Right cardiac atrium (tissue), 5 donors: Measurements from ENCODE around the gene CHADL. TPM values are rescaled to one million over a fixed set of nuclear protein-coding genes. Genes with fewer than 3 reads are reported as not detected.
"Not testable (repeated sequence)": the region's sequence is repeated elsewhere in the genome, so short reads cannot be mapped to it uniquely, and the experiment has no call there.

ENCODE experiments used
- ATAC-seq, 2 donors: fragments of 200-7000 bp; cut with Tn5 transposase; one replicate each; pipeline versions ENCODE4 v1.8.0 to v1.9.1; 2020; ENCODE audit warnings: moderate library complexity in 2 of 2, mild to moderate bottlenecking in 1 of 2
- DNase-seq, 3 donors: peaks; one replicate each; pipeline ENCODE4 v3.0.0-alpha.2; 2020
- H3K27ac ChIP-seq: one replicate; pipeline ENCODE4 v1.5.1; 2013; ENCODE audit warnings: mild to moderate bottlenecking, low read length, control low read depth, moderate library complexity
- H3K27me3 ChIP-seq: one replicate; pipeline ENCODE4 v1.6.1; 2013; ENCODE audit not compliant: control insufficient read depth, insufficient read depth
- H3K4me1 ChIP-seq: one replicate; pipeline ENCODE4 v1.6.1; 2013; ENCODE audit warnings: low read length; ENCODE audit not compliant: control insufficient read depth, insufficient read depth
- H3K4me3 ChIP-seq: one replicate; pipeline ENCODE4 v1.5.1; 2013; ENCODE audit warnings: low read length, control low read depth
- H3K9me3 ChIP-seq: one replicate; pipeline ENCODE4 v1.6.1; 2013; ENCODE audit warnings: low read length; ENCODE audit not compliant: control insufficient read depth
- WGBS: extraction: QIAGEN DNeasy Blood & Tissue Kit; methylation state at CpG from one replicate; pipeline ENCODE4 v1.1.7; 2013; 5-methylcytosine and 5-hydroxymethylcytosine counted together
- intact Hi-C, 4 donors: fragments of 100-400 bp; cut with DNase I; formaldehyde crosslinking; loops; one replicate each; pipeline versions ENCODE4 v1.11.0 to v1.14.0; 2022 to 2023
- polyA plus RNA-seq: library from polyadenylated mRNA; stranded (reverse); fragments of 200-250 nt; gene quantifications from one replicate; pipeline ENCODE4 v1.2.3, GENCODE V29; 2013
- total RNA-seq, 4 donors: library from RNA; stranded (reverse); fragmentation: NEBNext Ultra II Directional; extraction: Animal tissue kit (Norgen Biotek cat#: 25700); gene quantifications; one replicate each; pipeline ENCODE4 v1.2.1, GENCODE V29; 2021
- donor health status: healthy with polysubstance abuse.
- donor health status: DM: no; HTN: yes; CAD: no.
- donor health status: DM: no; HTN: no; CAD: no.
- donor health status: DM: no; HTN: yes; CAD: no; lungs with severe emphysema.
- donor health status: DM: yes; HTN: yes; CAD: no.

The CHADL gene
- total and polyA plus RNA-seq, 5 donors: 15.5 to 39.2 (median 24.2) TPM

DNA sequence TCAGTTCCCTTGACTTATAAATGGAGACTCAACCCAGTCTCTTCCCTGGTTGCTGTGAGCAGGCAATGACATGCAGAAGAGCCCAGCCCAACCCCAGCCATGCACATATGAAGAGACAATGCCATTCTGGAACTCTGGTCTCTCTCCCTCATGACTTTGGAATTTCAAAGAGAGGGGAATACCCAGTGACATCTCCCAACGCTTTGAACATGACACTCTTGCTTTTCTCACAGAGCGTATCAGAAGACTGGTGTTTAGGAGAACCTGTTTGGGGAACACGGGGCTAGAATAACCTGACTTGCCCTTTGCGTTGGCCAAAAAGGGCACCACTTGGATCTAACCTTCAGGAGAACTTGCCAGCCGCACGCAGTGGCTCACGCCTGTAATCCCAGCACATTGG is 32.4 kb upstream of the CHADL start:
- Histone ChIP-seq H3K4me3 (no peak overlapping the region), H3K27ac (no peak overlapping the region), H3K9me3 (no peaks in the 10 kb centered on the region), H3K4me1 (no peaks in the 10 kb centered on the region), H3K27me3 (no peaks in the 10 kb centered on the region)
- whole genome bisulfite sequencing: 78% methylated on average over 7 of the region's 7 CpGs
- intact Hi-C loops: no loop called here
- peak; percentile 26 to 38 for ATAC-seq
- DNase-seq: no peak

DNA sequence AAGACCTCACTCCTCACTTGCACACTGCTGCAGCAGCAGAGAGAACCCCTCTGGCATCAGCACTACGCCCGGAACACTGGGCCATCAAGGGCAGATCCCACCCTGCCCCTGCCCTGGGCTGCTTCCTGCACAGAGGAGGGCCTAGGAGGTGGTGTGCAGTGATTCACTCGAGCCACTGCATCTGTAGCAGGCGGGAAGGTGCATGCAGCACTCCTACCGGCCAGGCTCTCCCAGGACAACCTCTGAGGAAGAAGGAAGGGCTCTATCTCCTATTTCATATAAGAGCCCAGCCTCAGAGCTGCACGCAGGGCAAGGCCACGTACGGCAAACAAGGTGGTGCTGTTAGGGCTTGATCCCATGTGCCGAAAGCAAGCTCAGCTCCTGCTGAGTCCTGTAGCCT is 31.1 kb upstream of the CHADL start:
- 93% methylated on average over 9 of the region's 9 CpGs for WGBS
- intact Hi-C loops: no loop called here
- no peaks in the 10 kb centered on the region for H3K27me3 ChIP-seq
- no peaks in the 10 kb centered on the region for H3K4me1 ChIP-seq
- no peaks in the 10 kb centered on the region for H3K9me3 ChIP-seq
- H3K4me3 ChIP-seq: no peak overlapping the region
- no peak overlapping the region for H3K27ac ChIP-seq
- DNase-seq: peak in 1 of 3 donors; percentile 27
- peak; percentile 7 to 23 for ATAC-seq

DNA sequence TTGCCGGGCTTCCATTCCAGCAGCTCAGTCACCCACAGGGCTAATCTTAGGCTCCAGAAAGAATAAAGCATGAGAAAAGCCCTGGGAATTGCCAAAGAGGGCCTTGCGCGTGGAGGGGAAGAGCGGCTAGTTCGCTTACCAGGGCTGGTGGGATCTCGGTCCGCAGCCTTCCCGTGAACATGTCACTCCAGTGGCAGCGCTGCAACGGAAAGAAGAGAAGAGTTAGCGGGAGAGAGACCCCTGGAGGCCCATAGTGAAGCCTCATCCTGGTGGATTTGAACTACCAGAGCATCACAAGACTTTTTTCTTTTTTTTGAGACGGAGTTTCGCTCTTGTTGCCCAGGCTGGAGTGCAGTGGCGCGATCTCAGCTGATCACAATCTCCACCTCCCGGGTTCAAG is 27.2 kb upstream of the CHADL start:
- H3K4me3 ChIP-seq: no peak overlapping the region
- H3K4me1 ChIP-seq: no peaks in the 10 kb centered on the region
- H3K27me3 ChIP-seq: no peaks in the 10 kb centered on the region
- intact Hi-C loops: no loop called here
- DNase-seq: no peak
- ATAC-seq: no peak
- no peaks in the 10 kb centered on the region for H3K9me3 ChIP-seq
- WGBS: 96% methylated on average over 16 of the region's 16 CpGs
- no peak overlapping the region for H3K27ac ChIP-seq

DNA sequence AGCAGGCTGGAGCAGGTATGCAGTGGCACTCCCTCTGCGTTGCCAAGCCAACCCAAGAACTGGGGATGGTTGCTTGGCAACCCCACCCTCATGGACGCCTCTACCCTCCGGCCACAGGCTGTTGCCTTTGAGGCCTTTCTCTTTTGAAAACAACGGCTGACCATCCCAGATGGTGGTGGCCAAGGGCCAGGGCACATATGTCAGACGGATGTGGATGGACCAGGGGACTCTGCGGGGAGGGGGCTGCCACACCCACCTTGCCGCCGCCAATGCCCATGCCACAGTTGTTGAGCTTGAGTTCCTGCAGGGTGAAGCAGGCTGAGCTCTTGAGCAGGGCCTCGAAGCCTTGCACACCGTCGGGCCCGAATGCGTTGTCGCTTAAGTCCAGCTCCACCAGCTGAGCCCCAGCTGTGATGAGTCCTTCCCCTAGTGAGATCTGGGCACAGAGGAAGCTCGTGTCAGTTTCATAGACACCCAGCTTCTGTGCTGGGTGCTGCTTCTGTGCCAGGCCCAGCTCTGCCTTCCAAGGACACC is 23.7 kb upstream of the CHADL start:
- Histone ChIP-seq H3K27me3 (no peaks in the 10 kb centered on the region), H3K9me3 (no peaks in the 10 kb centered on the region), H3K4me3 (no peak overlapping the region), H3K4me1 (peaks cover 6% of the 10 kb centered on the region), H3K27ac (no peak overlapping the region)
- DNase-seq (no peak), ATAC-seq (no peak)
- intact Hi-C loops: no loop called here
- 91% methylated on average over 15 of the region's 15 CpGs for WGBS

DNA sequence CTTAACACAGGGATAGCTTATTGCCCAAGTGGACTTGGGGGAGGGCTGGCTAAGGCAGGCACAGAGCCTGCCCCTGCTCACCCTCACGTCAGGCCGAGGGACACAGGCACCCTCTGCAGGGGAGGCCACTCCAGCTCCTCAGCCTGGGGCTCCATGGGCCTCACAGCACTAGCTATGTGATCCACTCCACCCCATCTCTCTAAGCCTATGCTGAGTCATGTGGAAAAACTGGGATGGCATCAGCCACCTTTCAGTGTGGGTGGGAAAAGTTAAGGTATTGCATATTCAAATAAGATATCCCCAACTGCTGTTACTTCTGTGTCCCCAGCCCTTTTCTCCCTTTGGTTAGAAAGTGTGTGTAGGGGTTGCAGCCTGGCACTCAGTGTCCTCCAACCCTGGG is 23.0 kb upstream of the CHADL start:
- no peak for DNase-seq
- peaks cover 6% of the 10 kb centered on the region for H3K4me1 ChIP-seq
- H3K9me3 ChIP-seq: no peaks in the 10 kb centered on the region
- 86% methylated on average over 2 of the region's 2 CpGs for WGBS
- H3K27ac ChIP-seq: no peak overlapping the region
- intact Hi-C loops: no loop called here
- H3K4me3 ChIP-seq: no peak overlapping the region
- no peaks in the 10 kb centered on the region for H3K27me3 ChIP-seq
- ATAC-seq: no peak

DNA sequence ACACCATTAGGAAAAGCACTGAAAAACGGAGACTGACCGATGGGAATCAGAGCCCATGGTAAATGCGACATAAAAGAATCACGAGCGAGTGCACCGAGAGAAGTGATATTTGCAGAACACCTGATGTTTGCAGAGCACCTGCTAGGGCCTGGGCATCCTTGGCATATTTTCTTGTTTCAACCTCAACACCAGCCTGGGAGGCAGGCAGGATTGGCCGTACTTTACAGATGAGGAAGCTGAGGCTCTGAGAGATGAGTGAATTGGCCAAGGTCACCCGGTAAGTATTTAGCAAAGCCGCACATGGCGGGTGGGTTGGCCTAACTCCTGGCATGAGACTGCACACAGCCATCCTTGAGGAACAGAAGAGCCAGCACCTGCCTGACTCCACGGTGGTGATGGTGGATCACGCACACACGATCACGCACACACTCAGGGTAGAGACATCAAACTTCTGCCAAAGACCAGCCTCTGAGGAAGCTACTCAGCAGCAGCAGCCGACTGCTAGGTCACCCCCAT is 21.6 kb upstream of the CHADL start:
- Histone ChIP-seq H3K4me1 (peaks cover 6% of the 10 kb centered on the region), H3K9me3 (no peaks in the 10 kb centered on the region), H3K4me3 (no peak overlapping the region), H3K27ac (peak overlapping the region; percentile 95), H3K27me3 (no peaks in the 10 kb centered on the region)
- no peak for DNase-seq
- no peak for ATAC-seq
- 88% methylated on average over 15 of the region's 15 CpGs for WGBS
- intact Hi-C loops: no loop called here

DNA sequence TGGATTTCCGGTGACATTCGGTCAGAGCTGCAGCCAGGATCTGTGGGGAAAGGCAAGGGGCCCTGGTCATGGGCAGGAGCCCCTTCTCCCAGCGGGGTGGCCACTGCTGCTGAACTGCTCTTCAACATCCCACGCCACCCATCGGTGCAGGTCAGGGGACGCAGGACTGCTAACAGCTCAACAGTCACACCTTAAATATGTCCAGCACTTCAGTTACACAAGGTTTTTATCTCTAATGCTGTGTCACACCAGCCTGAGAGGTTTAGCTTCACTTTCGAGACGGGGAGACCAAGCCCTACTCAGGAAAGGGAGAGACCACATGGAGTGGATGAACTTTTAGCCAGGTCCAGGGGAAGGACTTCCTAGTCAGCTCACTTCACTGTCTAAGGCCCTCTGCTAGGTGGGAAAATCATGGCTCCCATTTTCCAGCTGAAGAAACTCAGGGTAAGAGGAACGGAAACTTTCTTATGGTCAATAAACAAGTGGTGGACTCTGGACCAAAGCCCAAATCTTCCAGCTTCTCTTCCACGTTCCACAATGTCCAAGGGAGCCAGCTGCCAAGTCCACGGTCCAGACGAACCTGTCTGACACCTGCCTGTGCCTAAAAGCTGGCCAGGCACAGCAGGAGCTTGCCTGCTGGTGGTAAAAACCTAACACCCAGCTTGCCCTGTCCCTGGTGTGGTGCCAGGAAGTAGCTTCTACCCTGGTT is 21.0 kb upstream of the CHADL start:
- Histone ChIP-seq H3K27ac (peak overlapping the region; percentile 95), H3K4me1 (peaks cover 6% of the 10 kb centered on the region), H3K4me3 (no peak overlapping the region), H3K9me3 (no peaks in the 10 kb centered on the region), H3K27me3 (no peaks in the 10 kb centered on the region)
- 61% methylated on average over 12 of the region's 12 CpGs for WGBS
- intact Hi-C loops: no loop called here
- ATAC-seq (peak; percentile 67 to 69), DNase-seq (peak in 1 of 3 donors; percentile 73)

DNA sequence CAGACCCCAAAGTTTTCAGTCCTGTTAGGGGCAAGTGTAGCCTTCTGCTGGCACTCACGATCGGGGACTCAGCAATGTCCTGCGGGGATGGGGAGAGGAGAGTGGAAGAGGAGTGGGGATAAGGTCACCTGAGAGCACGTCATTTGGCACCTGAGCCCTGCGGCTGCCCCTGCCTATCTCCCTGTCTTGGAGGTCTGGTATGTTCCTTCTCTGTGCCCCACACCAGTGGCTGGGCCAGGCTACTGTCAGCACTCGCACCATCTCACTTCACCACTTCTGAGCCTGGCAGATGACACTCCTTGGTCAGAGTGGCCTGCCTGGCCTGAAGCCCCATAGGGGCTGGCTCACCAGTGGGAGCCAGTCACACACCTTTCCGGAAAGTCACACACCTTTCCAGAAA is 20.1 kb upstream of the CHADL start:
- intact Hi-C loops: no loop called here
- Histone ChIP-seq H3K27ac (peak overlapping the region; percentile 95), H3K4me1 (peaks cover 6% of the 10 kb centered on the region), H3K4me3 (no peak overlapping the region), H3K27me3 (no peaks in the 10 kb centered on the region), H3K9me3 (no peaks in the 10 kb centered on the region)
- DNase-seq (peak; percentile 62 to 87 (median 82)), ATAC-seq (peak; percentile 90 to 92)
- 68% methylated on average over 7 of the region's 7 CpGs for WGBS

DNA sequence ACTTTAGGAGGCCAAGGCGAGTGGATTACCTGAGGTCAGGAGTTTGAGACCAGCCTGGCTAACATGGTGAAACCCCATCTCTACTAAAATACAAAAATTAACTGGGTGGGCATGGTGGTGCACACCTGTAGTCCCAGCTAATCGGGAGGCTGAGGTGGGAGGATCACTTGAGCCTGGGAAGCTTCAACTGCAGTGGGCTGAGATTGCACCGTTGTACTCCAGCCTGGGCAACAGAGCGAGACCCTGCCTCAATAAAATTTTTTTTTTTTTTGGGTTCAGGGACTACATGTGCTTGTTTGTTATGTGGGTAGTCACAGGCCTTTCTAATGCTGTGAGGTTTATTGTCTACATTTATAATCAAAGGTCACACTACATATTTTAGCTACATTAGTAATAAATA is 19.0 kb upstream of the CHADL start:
- DNase-seq, ATAC-seq, H3K27me3 ChIP-seq, H3K9me3 ChIP-seq, H3K4me1 ChIP-seq, H3K27ac ChIP-seq, intact Hi-C loops, H3K4me3 ChIP-seq: not testable (repeated sequence)
- 99% methylated on average over 4 of the region's 4 CpGs for WGBS

DNA sequence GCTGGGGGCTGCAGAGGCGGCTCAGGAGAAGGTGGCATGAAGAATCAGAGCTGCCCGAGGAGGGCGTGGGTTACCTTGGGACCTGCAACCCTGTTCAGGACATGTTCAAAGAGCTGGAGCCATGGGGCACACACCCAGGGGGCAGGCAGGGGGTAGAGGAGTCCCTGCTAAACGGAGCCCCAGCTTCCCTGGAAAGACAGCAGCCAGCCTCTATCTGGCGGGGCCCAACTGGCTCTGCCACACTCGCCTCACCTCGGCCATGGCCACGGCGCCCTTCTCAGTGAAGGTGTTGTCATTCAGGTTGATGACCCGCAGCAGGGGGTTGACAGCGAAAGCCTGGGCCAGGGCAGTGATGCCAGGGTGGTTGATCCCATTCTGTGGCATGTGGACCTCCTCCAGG is 17.0 kb upstream of the CHADL start:
- 80% methylated on average over 11 of the region's 11 CpGs for WGBS
- H3K4me1 ChIP-seq: peaks cover 6% of the 10 kb centered on the region
- intact Hi-C loops: no loop called here
- H3K9me3 ChIP-seq: no peaks in the 10 kb centered on the region
- no peaks in the 10 kb centered on the region for H3K27me3 ChIP-seq
- DNase-seq (no peak), ATAC-seq (no peak)
- no peak overlapping the region for H3K4me3 ChIP-seq
- no peak overlapping the region for H3K27ac ChIP-seq

DNA sequence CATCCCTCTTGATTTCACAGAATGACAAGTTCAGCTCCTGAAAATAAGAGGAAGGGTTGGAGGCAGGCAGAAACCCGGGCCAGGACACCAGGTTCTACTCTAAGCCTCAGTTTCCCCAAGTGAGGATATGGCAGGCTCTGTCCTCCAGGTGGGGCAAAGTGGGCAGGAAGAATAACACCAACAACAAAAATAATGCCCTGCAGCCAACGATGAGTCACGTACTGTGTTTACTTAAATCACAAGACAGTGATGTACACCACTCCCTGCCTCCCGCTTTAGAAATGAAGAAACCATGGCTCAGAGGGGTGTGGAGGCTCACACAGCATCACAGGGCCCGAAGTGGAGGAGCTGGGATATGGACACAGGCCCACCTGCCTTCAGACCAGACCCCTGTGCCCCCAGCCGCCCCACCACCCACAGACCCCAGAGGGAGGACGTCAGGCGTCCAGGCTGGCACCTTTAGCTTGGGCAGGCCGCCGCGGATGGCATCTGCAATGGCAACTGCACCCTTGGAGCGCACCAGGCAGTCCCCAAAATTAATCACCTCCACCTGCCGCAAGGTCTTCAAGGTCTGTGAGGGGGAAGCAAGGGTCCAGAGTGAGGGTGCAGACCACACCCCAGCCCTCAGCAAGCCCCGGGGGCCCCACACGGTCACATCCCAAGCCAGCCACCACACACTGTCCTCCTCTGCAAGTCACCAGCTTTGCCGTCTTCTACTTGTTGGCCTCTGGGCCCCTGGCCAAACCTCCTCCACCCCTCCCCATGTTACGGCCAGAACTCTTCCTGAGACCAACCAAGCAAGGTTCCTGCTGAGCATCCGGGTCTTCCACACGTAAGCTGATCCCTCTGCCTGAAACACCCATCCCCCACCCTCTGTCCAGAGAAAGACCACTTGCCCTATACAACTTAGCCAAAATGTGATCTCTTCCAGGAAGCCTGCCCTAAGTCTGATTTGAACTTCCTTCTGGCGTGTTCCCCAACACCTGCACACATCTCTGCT is 15.8 kb upstream of the CHADL start:
- 76% methylated on average over 20 of the region's 20 CpGs for WGBS
- Histone ChIP-seq H3K4me1 (no peaks in the 10 kb centered on the region), H3K4me3 (no peak overlapping the region), H3K27me3 (no peaks in the 10 kb centered on the region), H3K27ac (no peak overlapping the region), H3K9me3 (no peaks in the 10 kb centered on the region)
- DNase-seq: peak in 1 of 3 donors; percentile 60
- no peak for ATAC-seq
- intact Hi-C loops: no loop called here
